CD14-positive monocyte (primary cell): ENCODE measurements around the gene COL26A1. TPM values are rescaled to one million over a fixed set of nuclear protein-coding genes. Genes with fewer than 3 reads are reported as not detected.
"Not testable (repeated sequence)": the region's sequence is repeated elsewhere in the genome, so short reads cannot be mapped to it uniquely, and the experiment has no call there.

Experiments used
- DNase-seq, 3 donors: peaks; one replicate each; pipeline ENCODE4 v3.0.0-alpha.2; 2011 to 2022
- H2AFZ ChIP-seq: 2 replicates; pipeline ENCODE4 v1.6.0; 2012; ENCODE audit warnings: mild to moderate bottlenecking, low read depth, low read length, inconsistent platforms; ENCODE audit not compliant: insufficient read depth, poor library complexity, severe bottlenecking
- H3K27ac ChIP-seq, 2 donors: 1 replicate in 1 of 2; 2 replicates in 1 of 2; pipeline ENCODE4 v1.5.1; 2012 to 2013; ENCODE audit warnings: low read length in 2 of 2, control low read depth in 1 of 2, inconsistent platforms in 1 of 2, low read depth in 1 of 2, mild to moderate bottlenecking in 1 of 2
- H3K27me3 ChIP-seq, 2 donors: one replicate each; pipeline versions ENCODE4 v1.6.0 to v1.6.1; 2011 to 2013; ENCODE audit warnings: low read length in 2 of 2; ENCODE audit not compliant: control insufficient read depth in 2 of 2, insufficient read depth in 2 of 2
- H3K36me3 ChIP-seq, 2 donors: replicated peaks in 1 of 2; 1 replicate in 1 of 2; 2 replicates in 1 of 2; pipeline versions ENCODE4 v1.5.1 to v1.6.1; 2012 to 2013; ENCODE audit warnings: low read length in 2 of 2, control low read depth in 1 of 2, inconsistent platforms in 1 of 2, mild to moderate bottlenecking in 1 of 2; ENCODE audit not compliant: insufficient read depth in 2 of 2, control insufficient read depth in 1 of 2
- H3K4me1 ChIP-seq, 2 donors: 1 replicate in 1 of 2; 2 replicates in 1 of 2; pipeline versions ENCODE4 v1.5.1 to v1.6.1; 2012 to 2013; ENCODE audit warnings: low read length in 2 of 2, control low read depth in 1 of 2, inconsistent platforms in 1 of 2, mild to moderate bottlenecking in 1 of 2, moderate library complexity in 1 of 2; ENCODE audit not compliant: insufficient read depth in 2 of 2, control insufficient read depth in 1 of 2
- H3K4me2 ChIP-seq: replicated peaks from 2 replicates; pipeline ENCODE3; 2012; ENCODE audit warnings: low read length, moderate library complexity, mild to moderate bottlenecking; ENCODE audit not compliant: poor library complexity, severe bottlenecking; ENCODE audit errors: extremely low read depth
- H3K4me3 ChIP-seq, 3 experiments: fragments of 200-600 bp in 1 of 3; sonication (generic) in 1 of 3; replicated peaks in 1 of 3; 1 replicate in 2 of 3; 2 replicates in 1 of 3; pipeline ENCODE4 v1.5.1; 2011 to 2013; ENCODE audit warnings: low read length in 3 of 3, mild to moderate bottlenecking in 3 of 3, control low read depth in 2 of 3, low read depth in 2 of 3, inconsistent platforms in 1 of 3, moderate library complexity in 1 of 3
- H3K79me2 ChIP-seq: 2 replicates; pipeline ENCODE4 v1.6.0; 2012; ENCODE audit warnings: mild to moderate bottlenecking, control low read depth, inconsistent platforms, low read length, moderate library complexity; ENCODE audit not compliant: insufficient read depth
- H3K9ac ChIP-seq: 2 replicates; pipeline ENCODE4 v1.6.0; 2017; ENCODE audit warnings: low read length, mild to moderate bottlenecking; ENCODE audit not compliant: insufficient read depth, poor library complexity, severe bottlenecking
- H3K9me3 ChIP-seq, 2 donors: replicated peaks in 1 of 2; 1 replicate in 1 of 2; 2 replicates in 1 of 2; pipeline versions ENCODE4 v1.5.1 to v1.6.1; 2012 to 2013; ENCODE audit warnings: low read length in 2 of 2, control low read depth in 1 of 2; ENCODE audit not compliant: control insufficient read depth in 1 of 2, insufficient read depth in 1 of 2
- H4K20me1 ChIP-seq: 2 replicates; pipeline ENCODE4 v1.6.0; 2012; ENCODE audit warnings: mild to moderate bottlenecking, low read length, control low read depth, moderate library complexity; ENCODE audit not compliant: insufficient read depth
- H3K27ac Mint-ChIP-seq, 7 donors: one replicate each; pipeline ENCODE4 v1.8.0; 2020; ENCODE audit warnings: mild to moderate bottlenecking in 7 of 7, mixed read lengths in 7 of 7, moderate library complexity in 6 of 7, inconsistent platforms in 2 of 7
- H3K27me3 Mint-ChIP-seq, 3 donors: one replicate each; pipeline ENCODE4 v1.8.0; 2021 to 2022; ENCODE audit warnings: low read depth in 3 of 3, mild to moderate bottlenecking in 3 of 3, mixed read lengths in 3 of 3, moderate library complexity in 3 of 3, inconsistent platforms in 1 of 3
- H3K36me3 Mint-ChIP-seq, 2 donors: one replicate each; pipeline ENCODE4 v1.8.0; 2020; ENCODE audit warnings: mixed read lengths in 2 of 2, inconsistent platforms in 1 of 2, mild to moderate bottlenecking in 1 of 2
- H3K4me1 Mint-ChIP-seq: one replicate; pipeline ENCODE4 v1.8.0; 2020; ENCODE audit warnings: mild to moderate bottlenecking, mixed read lengths
- H3K4me3 Mint-ChIP-seq, 2 donors: one replicate each; pipeline ENCODE4 v1.8.0; 2020; ENCODE audit warnings: mild to moderate bottlenecking in 2 of 2, mixed read lengths in 2 of 2, moderate library complexity in 1 of 2
- H3K9me3 Mint-ChIP-seq, 7 donors: one replicate each; pipeline ENCODE4 v1.8.0; 2020 to 2022; ENCODE audit warnings: mixed read lengths in 7 of 7, mild to moderate bottlenecking in 6 of 7, moderate library complexity in 6 of 7, inconsistent platforms in 2 of 7
- WGBS: methylation state at CpG from one replicate; pipeline ENCODE4 v1.1.5; 2013; ENCODE audit warnings: missing lambda C conversion rate; ENCODE audit not compliant: insufficient coverage; 5-methylcytosine and 5-hydroxymethylcytosine counted together
- intact Hi-C, 2 donors: fragments of 100-400 bp; cut with micrococcal nuclease; formaldehyde crosslinking; loops; one replicate each; pipeline versions ENCODE4 v1.15.0 to v1.15.1; 2023
- polyA plus RNA-seq, 3 donors: library from polyadenylated mRNA; depleted of rRNA in 1 of 3; unstranded in 2 of 3; stranded (reverse) in 1 of 3; fragments of 300-500 nt in 2 of 3; fragments of >200 nt in 1 of 3; fragmentation: Illumina TruSeq in 2 of 3; gene quantifications; 1 replicate in 2 of 3; 2 replicates in 1 of 3; pipeline ENCODE4 v1.2.3, GENCODE V29; 2012 to 2021
- TF ChIP-seq, protein P1 (sequence below): fragments of 200-600 bp; IDR thresholded peaks from one replicate; pipeline ENCODE4 v1.8.0; 2022; ENCODE audit warnings: antibody characterized with exemption, mild to moderate bottlenecking

COL26A1 gene
- polyA plus RNA-seq, 3 donors: not detected

DNA sequence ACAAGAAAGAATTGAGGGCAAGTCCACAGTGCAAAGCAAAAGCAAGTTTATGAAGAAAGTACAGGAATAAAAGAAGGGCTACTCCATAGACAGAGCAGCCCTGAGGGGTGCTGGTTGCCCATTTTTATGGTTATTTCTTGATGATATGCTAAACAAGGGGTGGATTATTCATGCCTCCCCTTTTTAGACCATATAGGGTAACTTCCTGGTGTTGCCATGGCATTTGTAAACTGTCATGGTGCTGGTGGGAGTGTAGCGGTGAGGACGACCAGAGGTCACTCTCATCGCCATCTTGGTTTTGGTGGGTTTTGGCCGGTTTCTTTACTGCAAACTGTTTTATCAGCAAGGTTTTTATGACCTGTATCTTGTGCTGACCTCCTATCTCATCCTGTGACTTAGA, 128.8 kb downstream of the COL26A1 start:
- H3K36me3 Mint-ChIP-seq, H3K27ac Mint-ChIP-seq, H3K9me3 ChIP-seq, H3K4me2 ChIP-seq, H3K4me1 Mint-ChIP-seq, H3K27ac ChIP-seq, H3K27me3 Mint-ChIP-seq, DNase-seq, intact Hi-C loops, H3K4me3 ChIP-seq, H3K79me2 ChIP-seq, H3K9me3 Mint-ChIP-seq, H3K4me3 Mint-ChIP-seq, H3K36me3 ChIP-seq, H3K27me3 ChIP-seq, H3K9ac ChIP-seq, H4K20me1 ChIP-seq, H2AFZ ChIP-seq, H3K4me1 ChIP-seq: not testable (repeated sequence)
- WGBS: 100% methylated on average over 1 of the region's 4 CpGs

DNA sequence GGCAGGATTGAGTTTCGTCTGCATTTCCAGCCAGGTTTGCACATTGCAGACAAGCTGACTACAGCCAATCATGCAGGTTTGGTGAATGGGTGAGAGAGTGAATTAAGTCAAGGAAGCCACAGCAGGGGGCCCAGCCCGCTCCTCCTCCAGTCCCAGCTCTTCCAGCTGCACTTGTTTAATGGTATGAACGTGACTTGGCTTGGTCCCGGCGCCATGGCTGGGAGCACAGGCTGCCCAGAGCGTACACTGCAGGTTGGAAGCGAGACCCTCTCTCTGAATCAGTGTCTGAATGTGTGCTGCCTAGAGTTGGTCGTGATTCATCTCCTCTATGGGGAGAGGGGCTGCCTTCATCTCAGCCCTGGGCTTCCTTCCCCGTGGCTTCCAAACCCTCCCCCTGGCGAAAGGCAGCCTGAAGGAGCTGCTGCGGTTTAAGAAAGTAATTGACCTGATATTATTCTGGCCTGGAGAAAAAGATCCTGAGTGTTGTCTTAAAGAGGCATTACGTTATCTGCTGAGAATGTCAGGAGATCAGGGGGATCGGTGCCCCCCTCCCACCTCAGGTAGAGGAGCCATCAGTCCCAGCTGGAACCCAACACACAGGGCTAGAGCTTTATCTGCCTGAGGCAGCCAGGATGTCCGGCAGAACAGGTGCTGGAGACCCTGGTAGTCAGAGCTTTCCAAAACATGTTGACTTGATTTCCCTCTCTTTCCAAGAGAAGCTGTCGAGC, 132.1 kb downstream of the COL26A1 start:
- no peak overlapping the region for H3K4me2 ChIP-seq
- no peak overlapping the region for H2AFZ ChIP-seq
- no peaks in the 10 kb centered on the region for H3K36me3 ChIP-seq
- no peaks in the 10 kb centered on the region for H3K4me1 ChIP-seq
- no peak overlapping the region for H3K9ac ChIP-seq
- H3K79me2 ChIP-seq: no peaks in the 10 kb centered on the region
- Mint-ChIP-seq H3K27ac (no peak overlapping the region), H3K36me3 (no peaks in the 10 kb centered on the region), H3K27me3 (peaks cover 0 to 6% (median 2%) of the 10 kb centered on the region in 3 donors), H3K4me3 (no peak overlapping the region), H3K9me3 (no peaks in the 10 kb centered on the region), H3K4me1 (no peaks in the 10 kb centered on the region)
- no peaks in the 10 kb centered on the region for H3K27me3 ChIP-seq
- intact Hi-C loops: no loop called here
- H3K4me3 ChIP-seq: no peak overlapping the region
- no peak for DNase-seq
- H3K9me3 ChIP-seq: no peaks in the 10 kb centered on the region
- no peak overlapping the region for H3K27ac ChIP-seq
- 93% methylated on average over 6 of the region's 15 CpGs for WGBS
- no peaks in the 10 kb centered on the region for H4K20me1 ChIP-seq
- TF ChIP-seq, protein P1, sequence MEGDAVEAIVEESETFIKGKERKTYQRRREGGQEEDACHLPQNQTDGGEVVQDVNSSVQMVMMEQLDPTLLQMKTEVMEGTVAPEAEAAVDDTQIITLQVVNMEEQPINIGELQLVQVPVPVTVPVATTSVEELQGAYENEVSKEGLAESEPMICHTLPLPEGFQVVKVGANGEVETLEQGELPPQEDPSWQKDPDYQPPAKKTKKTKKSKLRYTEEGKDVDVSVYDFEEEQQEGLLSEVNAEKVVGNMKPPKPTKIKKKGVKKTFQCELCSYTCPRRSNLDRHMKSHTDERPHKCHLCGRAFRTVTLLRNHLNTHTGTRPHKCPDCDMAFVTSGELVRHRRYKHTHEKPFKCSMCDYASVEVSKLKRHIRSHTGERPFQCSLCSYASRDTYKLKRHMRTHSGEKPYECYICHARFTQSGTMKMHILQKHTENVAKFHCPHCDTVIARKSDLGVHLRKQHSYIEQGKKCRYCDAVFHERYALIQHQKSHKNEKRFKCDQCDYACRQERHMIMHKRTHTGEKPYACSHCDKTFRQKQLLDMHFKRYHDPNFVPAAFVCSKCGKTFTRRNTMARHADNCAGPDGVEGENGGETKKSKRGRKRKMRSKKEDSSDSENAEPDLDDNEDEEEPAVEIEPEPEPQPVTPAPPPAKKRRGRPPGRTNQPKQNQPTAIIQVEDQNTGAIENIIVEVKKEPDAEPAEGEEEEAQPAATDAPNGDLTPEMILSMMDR: no peak
